ENCODE data around the gene COPS7B. TPM values are rescaled to one million over a fixed set of nuclear protein-coding genes. Genes with fewer than 3 reads are reported as not detected.

COPS7B gene
- total RNA-seq, result 13.3 and 24.2 TPM in 2 replicates

DNA sequence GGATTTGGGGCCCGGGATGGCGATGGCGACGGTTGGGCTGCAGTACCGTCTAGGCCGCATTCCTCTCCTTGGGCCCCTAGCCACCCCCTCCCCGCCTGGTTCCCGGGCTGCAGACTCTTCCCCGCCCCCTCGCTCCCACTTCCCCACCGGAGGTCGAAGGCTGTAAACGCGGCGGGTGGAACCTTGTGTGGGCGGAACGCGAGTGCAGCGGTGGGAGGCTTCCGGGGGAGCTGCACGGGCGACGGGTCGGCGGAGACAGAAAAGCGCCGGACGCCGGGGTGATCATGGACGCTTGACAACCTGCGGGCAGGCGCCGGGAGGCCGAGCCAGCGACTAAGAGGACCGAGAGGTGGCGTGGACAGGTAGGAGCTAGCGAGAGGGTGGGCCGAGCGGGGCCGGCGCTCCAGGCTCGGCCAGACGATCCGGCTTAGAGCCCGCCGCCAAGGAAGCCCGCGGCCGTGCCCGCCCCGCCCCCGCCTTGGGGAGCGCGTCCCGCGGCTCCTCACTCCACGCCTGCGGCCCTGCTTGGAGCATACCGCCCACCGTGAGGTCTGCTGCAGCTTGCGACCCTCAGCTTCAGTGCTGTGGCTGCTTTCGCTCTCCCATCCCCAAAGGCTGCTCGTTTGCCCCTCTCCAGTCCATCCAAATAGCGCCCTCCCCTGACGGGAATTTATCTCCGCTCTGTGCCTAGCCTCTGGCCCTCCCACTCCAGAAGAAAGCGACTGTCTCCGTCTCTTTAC, at the start of gene COPS7B:
TSS of gene COPS7B (plus strand) at position 269 of the 740 bp plus-strand sequence. CDS start 2,126 bp downstream, outside the sequence.

DNA sequence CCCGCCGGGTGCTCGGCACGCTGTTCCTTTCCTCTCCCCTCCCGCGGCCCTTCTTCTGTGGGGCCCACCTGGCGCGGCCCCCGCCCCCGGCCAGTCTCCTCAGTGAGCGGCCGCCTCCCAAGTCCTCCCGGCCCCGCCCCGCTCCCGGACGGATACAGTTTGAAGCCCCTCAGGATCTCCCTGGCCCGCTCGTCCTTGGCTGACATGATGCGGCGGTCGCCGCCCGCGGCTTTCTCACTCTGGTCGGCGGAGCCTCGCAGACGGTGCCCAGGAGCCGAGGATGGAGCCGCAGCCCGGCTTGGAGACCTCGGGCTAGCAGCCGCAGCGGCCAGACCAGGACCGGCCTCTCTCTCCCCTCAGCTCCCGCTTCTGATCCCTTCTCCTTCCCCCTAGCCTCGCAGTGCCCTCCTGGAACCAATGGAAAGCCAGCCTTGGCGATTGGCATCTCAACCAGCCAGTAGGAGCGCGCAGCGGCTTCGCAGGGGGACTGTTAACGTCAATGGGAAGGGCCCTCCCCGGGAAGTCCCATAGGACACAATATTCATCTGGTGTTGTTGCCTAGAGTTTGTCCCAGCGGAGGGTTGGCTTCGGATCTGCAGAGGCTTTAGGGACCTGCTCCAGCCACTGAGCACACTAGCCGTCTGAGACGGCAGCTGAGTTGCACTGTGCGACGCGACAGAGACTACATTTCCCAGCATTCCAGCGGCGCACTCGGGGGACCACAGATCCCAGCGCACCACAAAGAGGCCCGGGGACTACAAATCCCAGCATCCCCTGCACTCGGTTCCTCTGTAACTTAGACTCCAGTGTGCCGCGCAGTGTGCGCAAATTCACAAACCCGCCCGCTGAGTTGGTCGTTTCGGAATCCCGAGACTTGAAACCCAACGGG, 5.1 kb upstream of the COPS7B start, which contains the start of gene PDE6D:
TSS of gene PDE6D (minus strand) at position 374 of the 889 bp plus-strand sequence. CDS start at position 206, 168 bp downstream.

Other genes starting within 250 kb of the COPS7B start
- not detected in 2 replicates for gene TEX44, start 193.6 kb upstream of the COPS7B start, total RNA-seq
- gene PTMA, start 77.9 kb upstream of the COPS7B start, total RNA-seq, result 500 and 760 TPM in 2 replicates
- gene PDE6D, start 5.2 kb upstream of the COPS7B start, total RNA-seq, result 11.7 and 14.0 TPM in 2 replicates
- gene NPPC, start 140.0 kb downstream of the COPS7B start, total RNA-seq, result not detected in 2 replicates
- gene DIS3L2, start 175.3 kb downstream of the COPS7B start, total RNA-seq, result 9.6 and 23.0 TPM in 2 replicates